Heart left ventricle (tissue), 13 donors: ENCODE measurements around the gene DDX11.
"Not testable (repeated sequence)": the region's sequence is repeated elsewhere in the genome, so short reads cannot be mapped to it uniquely, and the experiment has no call there.

Source experiments
- CTCF ChIP-seq, 12 donors: fragments of 200-600 bp; sonication (generic) in 4 of 12; IDR thresholded peaks; one replicate each; pipeline versions ENCODE4 v1.5.0 to v1.8.0; 2018 to 2022; ENCODE audit warnings: antibody characterized with exemption in 12 of 12, mild to moderate bottlenecking in 5 of 12
- POLR2A ChIP-seq, 2 donors: fragments of 450-650 bp; IDR thresholded peaks; one replicate each; pipeline ENCODE4 v1.6.1; 2017; ENCODE audit warnings: antibody characterized with exemption in 2 of 2, mild to moderate bottlenecking in 2 of 2, moderate library complexity in 2 of 2
- donor health status: ischemic (EF 13 %, LVEDD 7.1; RV severe dilation, severe dysfunction).
- donor health status: DM: no; HTN: yes; CAD: no.
- donor health status: DM: no; HTN: no; CAD: no.
- donor health status: ischemic (EF 25% LVEDD 6.9; RV normal size, moderate dysfunction).
- donor health status: ischemic (EF 25% LVEDD 5.7; RV mildly dilated, moderate dysfunction).
- donor health status: ischemic (EF 35%, LVEDD 5.7; RV mildly dilated, moderate dysfunction).
- donor health status: nonischemic (EF 11% LVEDD 7.7; RV severe dilation, severe dysfunction).
- donor health status: DM: yes; HTN: yes; CAD: no.
- donor health status: PGD.
- donor health status: ischemic (EF 29% LVEDD 5.4; RV normal size, mild dysfunction).
- donor health status: nonischemic (EF 23%, LVEDD 6.1; RV moderate dilation, normal function).

- not testable (repeated sequence) for TF ChIP-seq CTCF, POLR2A (IDR thresholded peaks at IDR 0.05)
Measured at GRCh38 chr12:31100503-31101208, 27.0 kb downstream of the DDX11 start.
